ENCODE results near the gene ATP9A. TPM values are rescaled to one million over a fixed set of nuclear protein-coding genes. Genes with fewer than 3 reads are reported as not detected.
A peak's percentile ranks its signal among the peaks of the same experiment; 100 is the strongest.
"Not testable (repeated sequence)": the region's sequence is repeated elsewhere in the genome, so short reads cannot be mapped to it uniquely, and the experiment has no call there.

Gene ATP9A
- total RNA-seq (2021): 11.5 and 12.1 TPM in 2 replicates
- long read RNA-seq, full-length matches to known transcripts: 2 of 6 reads
- long read RNA-seq, partial matches to known transcripts: 0 of 6 reads
- long read RNA-seq, other reads (novel, unspliced or antisense): 4 of 6 reads

GRCh38 chr20:51767867-51768758, at the start of gene ATP9A:
TSS of gene ATP9A (minus strand) at chr20:51768390. CDS start at chr20:51768369, 21 bp downstream.
- peaks cover 8% of the 10 kb centered on the region for H3K23me2 ChIP-seq (ENCODE audit: insufficient read length, low read depth, low read length, poor library complexity, severe bottlenecking)
- no peak within 1 kb of the TSS for H2BK120ac ChIP-seq (ENCODE audit: low read depth, low read length, poor library complexity, severe bottlenecking)
- no peak within 1 kb of the TSS for H3T11ph ChIP-seq (ENCODE audit: low read length)
- H2BK15ac ChIP-seq (ENCODE audit: low read depth, low read length): no peak within 1 kb of the TSS
- Mint-ChIP-seq H3K9me3 (no peaks in the 10 kb centered on the region; a peak in 2 of 5 replicates), H3K27me3 (ENCODE audit: low read depth) (peaks cover 5% of the 10 kb centered on the region), H3K36me3 (ENCODE audit: insufficient read depth in 1 of 3, low read depth in 3 of 3) (peaks cover 0 to 5% (median 2%) of the 10 kb centered on the region in 3 experiments; a peak in 2 of 7 replicates), H3K27ac (peak within 1 kb of the TSS; percentile 1 to 96 (median 89); a peak in 4 of 7 replicates), H3K4me1 (peaks cover 9 to 11% of the 10 kb centered on the region in 2 experiments), H3K4me3 (peak within 1 kb of the TSS; percentile 76 to 88)
- H3K56ac ChIP-seq (ENCODE audit: insufficient read length, low read depth, low read length): no peak within 1 kb of the TSS
- no peak within 1 kb of the TSS for H2BK5ac ChIP-seq (ENCODE audit: insufficient read length, low read length)
- no peak within 1 kb of the TSS for H4K8ac ChIP-seq (replicated peaks; ENCODE audit: insufficient read length, low read depth, low read length)
- H3K4ac ChIP-seq (ENCODE audit: low read depth, low read length): no peak within 1 kb of the TSS
- DNase-seq: no peak
- H3K18ac ChIP-seq (ENCODE audit: insufficient read length, low read depth, low read length): peak within 1 kb of the TSS; percentile 62
- no peak within 1 kb of the TSS for H2BK20ac ChIP-seq (ENCODE audit: low read depth, low read length, poor library complexity, severe bottlenecking)
- no CpG with 5 or more reads among the region's 131 CpGs for WGBS (ENCODE audit: extremely low coverage, insufficient read length, low lambda C conversion rate)
- no peak within 1 kb of the TSS for H3K23ac ChIP-seq (ENCODE audit: insufficient read length, low read depth, low read length)
- no peak within 1 kb of the TSS for H4K5ac ChIP-seq (ENCODE audit: insufficient read length, low read depth, low read length)
- H3K14ac ChIP-seq (ENCODE audit: insufficient read depth, low read length): no peak within 1 kb of the TSS
- H2AK5ac ChIP-seq (ENCODE audit: insufficient read length, low read length): no peak within 1 kb of the TSS
- H2AFZ ChIP-seq (ENCODE audit: low read length): no peak within 1 kb of the TSS
- no peaks in the 10 kb centered on the region for H4K20me1 ChIP-seq (ENCODE audit: control insufficient read depth, insufficient read depth, insufficient read length)
- H3K27me3 ChIP-seq (ENCODE audit: insufficient read depth, low read length): no peaks in the 10 kb centered on the region
- no peaks in the 10 kb centered on the region for H3K9me3 ChIP-seq (ENCODE audit: control insufficient read depth, low read depth, low read length)
- peak within 1 kb of the TSS; percentile 26 for H3K9ac ChIP-seq (ENCODE audit: extremely low read depth, insufficient read length, low read length)
- H4K91ac ChIP-seq (ENCODE audit: insufficient read length, low read depth, low read length): no peak within 1 kb of the TSS
- H3K79me1 ChIP-seq (ENCODE audit: insufficient read depth, low read depth, low read length, poor library complexity, severe bottlenecking): no peaks in the 10 kb centered on the region
- no peak within 1 kb of the TSS for H3K27ac ChIP-seq (ENCODE audit: insufficient read length, low read depth, low read length)
- TF ChIP-seq CTCF (conservative IDR thresholded peaks at IDR 0.05): no peak; the same call in 2 of the 3 replicates
- H3K79me2 ChIP-seq (ENCODE audit: insufficient read depth, low read length): no peaks in the 10 kb centered on the region
- no peaks in the 10 kb centered on the region for H3K4me1 ChIP-seq (ENCODE audit: insufficient read depth, low read length)
- H2BK12ac ChIP-seq (ENCODE audit: insufficient read length, low read depth, low read length): no peak within 1 kb of the TSS
- H3K4me2 ChIP-seq (ENCODE audit: insufficient read depth, insufficient read length, low read length): peak within 1 kb of the TSS; percentile 89

- H3K9ac ChIP-seq (ENCODE audit: extremely low read depth, insufficient read length, low read length); H4K20me1 ChIP-seq (ENCODE audit: control insufficient read depth, insufficient read depth, insufficient read length); H3K18ac ChIP-seq (ENCODE audit: insufficient read length, low read depth, low read length); H3K4me2 ChIP-seq (ENCODE audit: insufficient read depth, insufficient read length, low read length); H2BK5ac ChIP-seq (ENCODE audit: insufficient read length, low read length); H3K36me3 Mint-ChIP-seq (ENCODE audit: insufficient read depth in 1 of 3, low read depth in 3 of 3); H4K5ac ChIP-seq (ENCODE audit: insufficient read length, low read depth, low read length); H3K56ac ChIP-seq (ENCODE audit: insufficient read length, low read depth, low read length); H3K23ac ChIP-seq (ENCODE audit: insufficient read length, low read depth, low read length); H3T11ph ChIP-seq (ENCODE audit: low read length); H2BK12ac ChIP-seq (ENCODE audit: insufficient read length, low read depth, low read length); H2BK20ac ChIP-seq (ENCODE audit: low read depth, low read length, poor library complexity, severe bottlenecking); H3K14ac ChIP-seq (ENCODE audit: insufficient read depth, low read length); H3K23me2 ChIP-seq (ENCODE audit: insufficient read length, low read depth, low read length, poor library complexity, severe bottlenecking); H3K79me2 ChIP-seq (ENCODE audit: insufficient read depth, low read length); H3K9me3 ChIP-seq (ENCODE audit: control insufficient read depth, low read depth, low read length); H3K79me1 ChIP-seq (ENCODE audit: insufficient read depth, low read depth, low read length, poor library complexity, severe bottlenecking); DNase-seq; H3K9me3 Mint-ChIP-seq; H3K27me3 ChIP-seq (ENCODE audit: insufficient read depth, low read length); H4K91ac ChIP-seq (ENCODE audit: insufficient read length, low read depth, low read length); H2AFZ ChIP-seq (ENCODE audit: low read length); H2AK5ac ChIP-seq (ENCODE audit: insufficient read length, low read length); H3K27ac ChIP-seq (ENCODE audit: insufficient read length, low read depth, low read length); H3K27me3 Mint-ChIP-seq (ENCODE audit: low read depth); H3K4me1 ChIP-seq (ENCODE audit: insufficient read depth, low read length); H3K27ac Mint-ChIP-seq; H3K4ac ChIP-seq (ENCODE audit: low read depth, low read length); H2BK15ac ChIP-seq (ENCODE audit: low read depth, low read length); H2BK120ac ChIP-seq (ENCODE audit: low read depth, low read length, poor library complexity, severe bottlenecking); H4K8ac ChIP-seq (replicated peaks; ENCODE audit: insufficient read length, low read depth, low read length); H3K4me3 Mint-ChIP-seq: not testable (repeated sequence)
- no CpG with 5 or more reads among the region's 8 CpGs for WGBS (ENCODE audit: extremely low coverage, insufficient read length, low lambda C conversion rate)
- H3K4me1 Mint-ChIP-seq: peaks cover 11 to 13% of the 10 kb centered on the region in 2 experiments
Observed at GRCh38 chr20:51816856-51817255, 48.7 kb upstream of the ATP9A start.

Measured in H9 (cell line).